ENCODE results near the gene RAPGEF1. TPM values are rescaled to one million over a fixed set of nuclear protein-coding genes. Genes with fewer than 3 reads are reported as not detected.

The RAPGEF1 gene
- total RNA-seq, 6 experiments from 2014 or later = 22.9 to 53.6 (median 30.2) TPM

DNA sequence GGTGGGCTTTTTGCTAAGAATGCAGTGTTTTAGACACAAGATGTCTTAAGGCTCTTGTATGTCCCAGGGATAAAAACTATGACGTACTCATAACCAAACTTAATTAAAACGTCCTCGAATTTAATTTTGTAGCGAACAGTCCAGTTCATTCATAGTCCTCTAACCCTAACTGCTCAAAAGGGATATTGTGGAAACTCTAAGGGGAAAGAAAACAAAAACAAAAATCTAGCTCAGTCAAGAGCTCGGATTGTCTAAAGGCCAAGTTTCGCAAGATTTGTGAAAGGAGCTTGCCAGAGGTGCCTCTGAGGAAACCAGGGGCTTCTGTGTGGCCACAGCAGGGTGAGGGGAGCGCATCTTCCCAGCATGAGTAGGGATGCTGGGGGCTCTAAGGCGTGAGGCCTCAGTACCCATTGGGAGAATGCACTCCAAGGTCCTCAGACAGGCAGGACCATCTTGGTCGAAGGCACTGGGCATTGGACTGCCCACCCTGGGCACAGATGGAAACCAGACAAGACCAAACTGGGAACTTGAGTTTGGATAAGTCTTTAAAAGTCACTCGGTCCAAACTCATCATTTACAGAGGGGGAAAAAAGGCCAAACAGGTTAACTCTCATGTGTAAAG, 122.8 kb downstream of the RAPGEF1 start:
- TF ChIP-seq, protein P1, sequence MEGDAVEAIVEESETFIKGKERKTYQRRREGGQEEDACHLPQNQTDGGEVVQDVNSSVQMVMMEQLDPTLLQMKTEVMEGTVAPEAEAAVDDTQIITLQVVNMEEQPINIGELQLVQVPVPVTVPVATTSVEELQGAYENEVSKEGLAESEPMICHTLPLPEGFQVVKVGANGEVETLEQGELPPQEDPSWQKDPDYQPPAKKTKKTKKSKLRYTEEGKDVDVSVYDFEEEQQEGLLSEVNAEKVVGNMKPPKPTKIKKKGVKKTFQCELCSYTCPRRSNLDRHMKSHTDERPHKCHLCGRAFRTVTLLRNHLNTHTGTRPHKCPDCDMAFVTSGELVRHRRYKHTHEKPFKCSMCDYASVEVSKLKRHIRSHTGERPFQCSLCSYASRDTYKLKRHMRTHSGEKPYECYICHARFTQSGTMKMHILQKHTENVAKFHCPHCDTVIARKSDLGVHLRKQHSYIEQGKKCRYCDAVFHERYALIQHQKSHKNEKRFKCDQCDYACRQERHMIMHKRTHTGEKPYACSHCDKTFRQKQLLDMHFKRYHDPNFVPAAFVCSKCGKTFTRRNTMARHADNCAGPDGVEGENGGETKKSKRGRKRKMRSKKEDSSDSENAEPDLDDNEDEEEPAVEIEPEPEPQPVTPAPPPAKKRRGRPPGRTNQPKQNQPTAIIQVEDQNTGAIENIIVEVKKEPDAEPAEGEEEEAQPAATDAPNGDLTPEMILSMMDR (IDR thresholded peaks at IDR 0.05) = no peak
- no peak for TF ChIP-seq POLR2A (IDR thresholded peaks at IDR 0.05)
- peak; percentile 8 to 67 (median 36) for ATAC-seq
- Histone ChIP-seq H3K36me3 (peaks cover 0 to 26% (median 8%) of the 10 kb centered on the region in 4 donors), H3K4me3 (no peak overlapping the region), H3K27me3 (no peaks in the 10 kb centered on the region), H3K9me3 (no peaks in the 10 kb centered on the region), H3K27ac (peak overlapping the region in 1 of 3 donors; percentile 60), H3K4me1 (peaks cover 0 to 22% (median 0%) of the 10 kb centered on the region in 4 donors)
- WGBS (ENCODE audit: insufficient coverage, low coverage, low lambda C conversion rate, missing lambda C conversion rate) = 63% methylated on average over 9 of the region's 10 CpGs
- DNase-seq = peak in 1 of 3 donors; percentile 45
- intact Hi-C loops (cut with DNase I) = no loop called here

DNA sequence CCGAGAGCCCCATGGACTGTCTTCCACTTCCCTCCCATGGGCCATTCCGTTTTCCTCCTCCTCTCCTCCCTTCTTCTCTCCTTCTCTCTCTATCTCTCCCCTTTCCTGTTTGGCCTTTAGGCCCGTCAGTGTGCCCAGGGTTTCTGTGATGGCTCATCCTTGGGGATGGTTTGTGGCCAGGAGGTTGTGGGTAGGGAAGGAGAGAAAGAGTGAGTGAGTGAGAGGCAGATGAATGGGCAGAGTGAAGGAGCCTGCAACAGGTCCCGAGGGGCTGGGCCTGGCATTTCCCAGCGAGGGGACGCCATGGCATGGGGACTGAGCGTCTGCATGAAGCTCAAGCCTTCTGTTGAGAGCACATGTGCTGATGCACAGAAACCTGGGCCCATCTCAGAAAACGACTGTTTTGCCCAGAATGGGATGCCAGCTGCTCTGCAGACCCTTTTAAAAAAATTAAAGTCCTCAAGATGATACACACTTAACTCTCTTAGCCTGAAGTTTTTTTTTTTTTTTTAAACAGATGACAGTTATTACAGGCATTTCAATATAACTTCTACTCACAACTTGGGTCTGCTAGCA, 125.4 kb downstream of the RAPGEF1 start:
- H3K27ac ChIP-seq = no peak overlapping the region
- H3K27me3 ChIP-seq = no peaks in the 10 kb centered on the region
- TF ChIP-seq, protein P1 (IDR thresholded peaks at IDR 0.05) = no peak
- no peak for TF ChIP-seq POLR2A (IDR thresholded peaks at IDR 0.05)
- WGBS (ENCODE audit: insufficient coverage, low coverage, low lambda C conversion rate, missing lambda C conversion rate) = 92% methylated on average over 8 of the region's 8 CpGs
- intact Hi-C loops (cut with DNase I) = no loop called here
- no peaks in the 10 kb centered on the region for H3K9me3 ChIP-seq
- H3K36me3 ChIP-seq = peaks cover 0 to 8% (median 5%) of the 10 kb centered on the region in 4 donors
- peaks cover 0 to 22% (median 0%) of the 10 kb centered on the region in 4 donors for H3K4me1 ChIP-seq
- H3K4me3 ChIP-seq = no peak overlapping the region
- no peak for ATAC-seq
- DNase-seq = no peak

DNA sequence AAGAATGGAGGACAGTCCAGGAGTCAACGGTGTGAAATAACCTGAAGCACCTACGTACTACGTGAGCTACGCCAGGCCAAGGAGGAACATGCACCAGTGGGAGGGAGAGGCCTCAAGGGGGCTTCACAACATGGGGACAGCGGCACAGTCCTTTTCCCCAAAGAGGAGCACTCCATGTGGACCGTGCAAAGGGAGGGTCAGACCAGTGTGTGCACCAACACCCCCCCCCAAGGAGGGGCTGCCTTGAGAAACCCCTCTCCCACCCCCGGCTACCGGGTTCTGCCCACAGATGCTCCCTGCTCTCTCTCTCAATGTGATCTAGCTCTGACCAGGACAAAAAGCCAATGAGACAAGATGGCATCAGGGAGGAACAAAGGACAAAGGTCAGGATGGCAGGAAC, 126.0 kb downstream of the RAPGEF1 start:
- no peak overlapping the region for H3K27ac ChIP-seq
- no peaks in the 10 kb centered on the region for H3K27me3 ChIP-seq
- no peak overlapping the region for H3K4me3 ChIP-seq
- no CpG with 5 or more reads among the region's 8 CpGs for WGBS (ENCODE audit: insufficient coverage, low coverage, low lambda C conversion rate, missing lambda C conversion rate)
- DNase-seq = peak in 1 of 3 donors; percentile 2
- no peaks in the 10 kb centered on the region for H3K9me3 ChIP-seq
- intact Hi-C loops (cut with DNase I) = no loop called here
- peaks cover 0 to 22% (median 0%) of the 10 kb centered on the region in 4 donors for H3K4me1 ChIP-seq
- peaks cover 0 to 5% (median 4%) of the 10 kb centered on the region in 4 donors for H3K36me3 ChIP-seq
- TF ChIP-seq POLR2A (IDR thresholded peaks at IDR 0.05) = no peak
- TF ChIP-seq, protein P1 (IDR thresholded peaks at IDR 0.05) = no peak
- no peak for ATAC-seq

DNA sequence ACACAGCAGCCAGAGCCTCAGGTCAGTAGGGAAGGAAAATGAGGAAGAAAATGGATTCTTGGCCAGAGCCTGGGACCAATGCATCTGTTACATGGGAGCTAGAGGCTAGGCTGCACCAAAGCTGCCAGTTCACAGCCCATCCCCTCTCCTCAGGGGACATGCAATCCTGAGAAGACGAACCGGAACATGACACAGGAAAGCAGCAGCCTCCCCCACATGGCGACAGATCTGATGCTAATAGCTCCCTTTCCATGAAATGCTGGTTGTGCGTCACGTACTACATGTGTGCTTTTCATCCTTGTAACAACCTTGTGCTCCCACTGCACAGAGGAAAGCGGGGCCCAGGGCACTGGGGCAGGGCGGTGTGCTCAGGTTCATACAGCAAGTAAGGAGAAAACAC, 127.0 kb downstream of the RAPGEF1 start:
- WGBS (ENCODE audit: insufficient coverage, low coverage, low lambda C conversion rate, missing lambda C conversion rate) = 88% methylated on average over 6 of the region's 7 CpGs
- Histone ChIP-seq H3K27me3 (no peaks in the 10 kb centered on the region), H3K4me1 (peaks cover 0 to 14% (median 0%) of the 10 kb centered on the region in 4 donors), H3K4me3 (no peak overlapping the region), H3K36me3 (peaks cover 0 to 5% (median 4%) of the 10 kb centered on the region in 4 donors), H3K27ac (no peak overlapping the region), H3K9me3 (no peaks in the 10 kb centered on the region)
- intact Hi-C loops (cut with DNase I) = no loop called here
- peak in 1 of 3 donors; percentile 5 for DNase-seq
- TF ChIP-seq, protein P1 (IDR thresholded peaks at IDR 0.05) = no peak
- no peak for TF ChIP-seq POLR2A (IDR thresholded peaks at IDR 0.05)
- no peak for ATAC-seq
